Peyer's patch (tissue), 4 donors: ENCODE results near the gene STK39.

Experiments used
- CTCF ChIP-seq, 6 experiments: fragments of 450-650 bp in 4 of 6; fragments of 200-600 bp in 2 of 6; sonication (generic) in 1 of 6; IDR thresholded peaks; one replicate each; pipeline ENCODE4 v1.5.1; 2017 to 2019; ENCODE audit warnings: antibody characterized with exemption in 6 of 6, mild to moderate bottlenecking in 3 of 6, moderate library complexity in 1 of 6
- POLR2A ChIP-seq, 2 donors: fragments of 450-650 bp; IDR thresholded peaks; one replicate each; pipeline ENCODE4 v1.5.1; 2017; ENCODE audit warnings: antibody characterized with exemption in 2 of 2, mild to moderate bottlenecking in 2 of 2, moderate library complexity in 2 of 2

GRCh38 chr2:168166902-168167510, 80.4 kb downstream of the STK39 start:
- TF ChIP-seq POLR2A (IDR thresholded peaks at IDR 0.05) (no peak), CTCF (IDR thresholded peaks at IDR 0.05) (no peak)
